Measurements from ENCODE around the gene SH2D3C.

The SH2D3C gene

DNA sequence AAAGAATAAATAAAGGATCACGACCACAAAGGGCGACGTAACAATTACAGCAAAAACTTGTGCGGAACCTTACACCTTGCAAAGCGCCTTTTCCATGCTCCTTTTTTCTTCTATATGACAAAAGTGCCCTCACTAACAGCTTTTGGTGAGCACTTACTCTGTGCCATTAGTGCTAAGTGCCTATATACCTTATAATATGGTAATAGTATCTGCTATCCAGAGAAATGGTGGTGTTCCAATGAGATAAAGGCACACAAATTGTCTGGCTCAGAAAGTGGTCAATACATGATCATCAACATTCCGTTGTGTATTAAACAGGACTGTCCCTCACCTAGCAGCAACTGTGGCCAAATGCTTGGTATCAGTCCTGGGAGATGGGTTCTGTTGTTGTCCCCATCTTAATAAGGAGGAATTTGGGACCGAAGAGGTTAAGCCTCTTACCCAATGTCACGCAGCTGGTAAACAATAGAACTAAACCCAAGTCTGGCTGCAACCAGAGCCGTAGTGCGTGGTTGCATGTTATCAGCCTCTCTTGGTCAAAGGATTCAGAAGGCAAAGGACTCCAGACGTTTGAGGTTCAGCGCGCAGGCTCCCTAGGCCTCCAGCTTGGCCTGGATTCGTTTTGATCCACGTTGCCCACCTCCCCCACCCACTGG, 42.8 kb downstream of the SH2D3C start:
- DNase-seq: no peak

DNA sequence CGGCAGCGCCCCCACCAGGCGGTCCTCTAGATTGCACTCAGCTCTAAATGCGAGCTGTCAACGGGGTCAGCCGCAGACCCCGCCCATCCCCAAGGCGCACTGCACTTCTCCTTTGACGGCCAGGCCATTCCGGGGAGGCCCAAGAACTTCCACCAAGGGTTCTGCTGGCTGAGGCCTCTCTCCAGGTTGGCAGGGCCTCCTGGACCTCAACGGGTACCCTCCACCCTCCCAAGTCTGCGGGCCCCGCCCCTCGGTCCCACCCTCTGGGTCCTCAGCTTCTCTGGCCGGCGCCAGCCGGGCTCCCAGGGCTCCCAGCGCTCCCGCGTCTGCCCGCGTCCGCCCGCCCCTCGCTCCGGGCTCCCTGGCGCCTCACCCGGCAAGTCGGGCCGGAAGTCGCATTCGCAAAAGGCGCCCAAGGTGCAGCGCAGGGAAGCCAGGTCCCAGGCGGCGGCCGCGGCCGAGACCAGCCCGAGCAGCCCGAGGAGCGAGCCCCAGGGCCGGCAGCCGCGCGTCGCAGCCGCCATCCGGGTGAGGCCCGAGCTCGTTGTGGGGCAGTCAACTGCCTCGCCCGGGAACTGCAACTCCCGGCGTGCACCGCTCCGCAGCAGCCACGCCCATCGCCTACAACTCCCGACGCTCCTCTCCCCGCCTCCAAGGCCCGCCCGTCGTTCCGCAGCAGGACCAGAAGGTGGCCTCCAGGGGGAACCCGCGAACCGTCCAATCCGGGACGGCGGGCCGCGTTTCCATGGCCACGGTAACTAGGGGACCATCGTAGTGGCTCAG, 43.5 kb downstream of the SH2D3C start, which contains the start of gene TOR2A:
Gene TOR2A, minus strand, starts transcription at position 548 of the 783 bp plus-strand sequence. Its CDS starts 24 bp downstream, at position 524.
- DNase-seq: peak; percentile 93

DNA sequence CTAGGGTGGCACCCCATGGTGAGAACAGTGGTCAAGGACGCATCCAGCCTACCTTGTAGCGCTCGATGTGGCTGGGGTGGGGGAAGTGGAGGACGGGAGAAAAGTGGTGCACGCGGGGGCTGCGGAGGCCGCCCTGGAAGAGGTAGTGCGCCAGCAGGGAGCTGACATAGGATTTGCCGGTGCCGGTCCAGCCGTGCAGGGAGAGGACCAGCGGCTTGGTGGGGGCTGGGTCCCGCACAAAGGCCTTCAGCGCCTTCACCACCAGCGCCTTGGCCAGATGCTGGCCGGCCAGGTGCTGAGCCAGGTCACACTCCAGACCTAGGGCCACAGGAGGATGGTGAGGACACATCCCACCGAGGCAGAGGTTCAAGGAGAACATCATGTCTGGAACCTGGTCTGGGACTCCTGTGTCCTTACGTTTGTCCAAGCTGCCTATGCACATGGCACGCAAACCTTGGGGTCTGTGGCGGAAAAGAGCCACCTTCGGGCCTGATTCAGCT, 44.2 kb downstream of the SH2D3C start:
- no peak for DNase-seq

DNA sequence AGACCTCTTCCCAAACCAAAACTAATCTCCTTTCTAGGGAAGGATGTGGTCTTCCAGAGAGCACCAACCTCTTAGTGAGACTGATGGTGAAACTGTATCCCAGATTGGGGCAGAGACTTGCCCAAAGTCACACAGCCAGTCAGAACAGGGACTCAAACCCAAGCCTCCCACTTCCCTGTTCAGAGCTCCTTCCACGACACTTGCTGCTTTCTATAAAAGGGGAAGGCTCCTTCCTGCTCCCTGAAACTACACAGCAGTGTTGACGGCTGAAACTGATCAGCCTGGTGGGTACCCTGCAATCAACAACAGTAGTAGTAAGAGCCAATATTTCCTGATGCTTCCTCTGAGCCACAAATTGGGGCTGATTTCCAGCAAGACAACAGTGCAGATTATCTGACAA, 44.9 kb downstream of the SH2D3C start:
- no peak for DNase-seq

DNA sequence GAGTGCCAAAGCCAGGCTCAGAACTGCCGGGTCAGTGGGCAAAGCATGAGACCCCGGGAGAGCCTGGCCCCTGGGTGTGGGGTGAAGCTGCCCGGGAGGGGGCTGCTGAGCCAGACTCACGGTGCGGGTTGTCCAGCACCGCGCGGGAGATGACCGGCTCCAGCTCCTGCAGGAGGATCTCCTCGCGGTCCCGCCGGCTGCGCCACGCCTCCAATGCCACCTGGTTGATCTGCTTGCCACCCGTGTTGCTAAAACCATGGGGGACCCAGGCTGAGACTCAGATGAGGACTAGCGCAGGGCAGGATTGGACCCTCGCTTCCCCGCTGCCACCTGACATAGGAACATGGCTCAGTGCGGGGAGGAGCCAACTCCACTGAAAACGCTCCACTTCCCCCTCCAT, 46.0 kb downstream of the SH2D3C start:
- DNase-seq: no peak

DNA sequence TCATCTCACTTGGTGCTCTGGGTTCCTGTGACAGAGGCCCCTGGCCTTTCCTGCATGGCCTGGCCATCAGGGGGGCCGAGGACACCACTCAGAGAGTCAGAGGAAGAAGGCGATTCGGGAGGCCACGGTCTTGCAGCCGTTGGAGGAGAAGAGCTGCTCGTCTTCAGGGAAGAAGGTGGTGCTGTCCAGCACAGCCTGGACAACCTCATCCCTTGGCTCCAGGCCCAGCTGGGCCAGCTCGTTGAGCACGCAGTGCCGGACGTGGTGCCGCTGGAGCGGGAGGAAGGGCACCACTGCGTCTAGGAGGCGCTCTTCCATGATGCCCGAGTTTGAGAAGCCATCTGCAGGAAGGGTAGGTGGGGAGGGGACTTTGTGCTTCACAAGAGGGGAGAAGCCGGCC, 46.5 kb downstream of the SH2D3C start:
- no peak for DNase-seq

DNA sequence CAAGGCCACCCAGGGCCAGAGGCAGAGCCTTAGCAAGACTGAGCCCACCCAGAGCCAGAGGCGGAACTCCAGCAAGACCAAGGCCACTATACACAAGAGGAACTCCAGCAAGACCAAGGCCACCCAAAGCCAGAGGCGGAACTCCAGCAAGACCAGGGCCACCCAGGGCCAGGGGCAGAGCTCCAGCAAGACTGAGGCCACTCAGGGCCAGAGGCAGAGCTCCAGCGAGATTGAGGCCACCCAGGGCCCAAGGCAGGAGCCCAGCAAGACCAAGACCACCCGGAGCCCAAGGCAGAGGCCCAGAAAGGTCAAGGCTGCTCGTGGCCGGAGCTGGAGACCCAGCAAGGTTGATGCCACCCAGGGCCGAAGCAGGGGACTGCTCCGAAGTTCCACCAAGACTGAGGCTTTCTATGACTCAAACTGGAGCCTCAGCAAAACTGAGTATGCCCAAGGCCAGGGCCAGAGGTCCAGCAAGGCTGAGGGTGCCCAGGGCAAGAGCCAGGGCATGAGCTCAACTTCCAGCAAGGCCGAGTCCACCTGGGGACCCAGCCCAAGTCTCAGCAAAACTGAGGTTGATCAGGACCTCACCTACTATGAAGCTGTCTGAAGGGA, 47.6 kb downstream of the SH2D3C start:
- DNase-seq: no peak

DNA sequence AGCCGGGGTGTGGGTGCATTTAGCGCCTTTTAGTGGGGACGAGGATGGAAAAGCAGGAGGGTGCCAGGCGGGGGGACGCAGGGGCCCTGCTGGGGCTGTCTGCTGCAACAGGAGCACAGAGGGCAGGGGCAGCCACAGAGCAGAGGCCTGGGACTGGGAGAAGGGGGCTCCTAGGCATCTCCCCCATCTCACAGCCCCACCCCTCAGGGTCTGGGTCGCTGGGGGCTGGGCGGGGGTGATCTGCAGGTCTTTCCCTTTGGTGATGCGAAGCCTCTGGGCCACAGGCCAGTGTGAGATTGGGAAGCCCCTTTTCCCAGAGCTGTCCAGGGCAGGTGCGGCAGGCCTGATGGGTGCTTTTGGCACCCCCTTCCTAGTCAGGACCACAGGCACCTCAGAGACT, 48.2 kb downstream of the SH2D3C start:
- DNase-seq: no peak

DNA sequence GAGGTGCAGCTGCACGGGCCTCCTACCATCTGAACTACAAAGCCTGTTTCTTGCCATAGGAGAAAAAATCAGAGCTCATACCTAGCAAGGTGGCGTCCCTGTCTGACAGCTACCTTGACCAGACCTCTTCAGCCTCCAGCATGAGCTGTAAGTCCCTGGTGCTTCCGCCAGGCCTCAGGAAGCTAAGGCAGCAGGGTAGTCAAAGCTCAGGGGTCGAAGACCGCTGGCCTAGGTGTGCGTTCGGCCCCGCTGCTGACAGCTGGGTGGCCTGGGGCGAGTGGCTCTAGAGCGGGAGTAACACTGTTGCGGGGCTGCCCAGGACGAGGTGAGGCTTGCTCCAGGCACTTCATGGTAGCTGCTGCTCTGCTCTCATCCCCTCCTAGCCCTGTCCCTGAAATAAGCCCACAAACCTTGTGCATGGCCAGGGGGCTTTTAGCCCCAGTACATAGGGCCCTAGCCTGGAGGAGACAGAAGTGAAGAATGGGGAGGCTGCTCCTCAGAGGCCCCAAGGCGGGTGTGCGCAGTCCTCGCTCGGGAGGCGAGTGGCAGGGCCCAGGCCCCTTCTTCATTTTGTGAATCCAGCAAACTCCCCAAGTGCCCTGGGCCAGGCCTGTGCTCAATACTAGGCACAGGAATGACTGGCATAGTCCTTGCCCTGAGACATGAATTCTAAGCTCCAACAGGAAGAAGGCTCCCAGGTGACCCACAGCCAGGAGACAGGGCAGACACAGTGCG, 48.8 kb downstream of the SH2D3C start:
- DNase-seq: no peak

DNA sequence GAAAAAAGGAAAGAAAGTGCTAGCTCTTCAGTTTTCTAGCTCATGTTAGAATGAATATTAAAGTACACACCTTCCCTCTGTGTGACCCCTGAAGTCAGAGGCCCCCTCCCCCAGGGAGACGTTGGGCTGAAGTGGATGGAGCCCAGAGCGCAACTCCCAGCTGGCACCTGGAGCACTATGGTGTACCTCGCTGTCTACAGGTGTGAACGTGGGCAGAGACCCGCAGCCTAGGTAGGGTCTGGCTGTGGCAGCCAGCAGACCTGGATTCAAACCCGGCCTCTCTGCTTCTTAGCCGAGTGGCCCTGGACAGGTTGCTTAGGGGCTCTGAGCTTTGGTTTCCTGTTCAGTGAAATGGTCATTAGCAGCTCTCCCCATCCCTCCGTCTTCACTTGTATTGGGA, 49.7 kb downstream of the SH2D3C start:
- no peak for DNase-seq

DNA sequence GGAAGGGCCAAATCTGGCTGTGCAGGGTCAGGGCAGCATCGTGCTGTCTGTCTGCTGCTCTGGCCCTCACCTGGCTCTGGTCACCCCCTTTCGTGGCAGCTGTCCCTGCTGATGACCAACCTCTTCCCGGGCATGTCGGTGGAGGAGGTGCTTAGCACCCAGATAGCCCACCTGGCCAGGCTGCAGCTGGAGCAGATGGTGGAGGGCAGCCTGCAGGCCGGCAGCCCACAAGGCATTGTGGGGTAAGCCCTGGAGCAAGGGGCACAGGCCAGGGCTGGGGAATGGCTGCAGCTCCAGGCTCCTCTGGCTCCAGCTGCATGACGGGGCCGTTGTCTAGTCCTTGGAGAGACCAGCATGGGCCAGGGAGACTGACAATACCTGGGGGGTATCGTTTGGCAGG, 51.6 kb downstream of the SH2D3C start:
- DNase-seq: no peak

DNA sequence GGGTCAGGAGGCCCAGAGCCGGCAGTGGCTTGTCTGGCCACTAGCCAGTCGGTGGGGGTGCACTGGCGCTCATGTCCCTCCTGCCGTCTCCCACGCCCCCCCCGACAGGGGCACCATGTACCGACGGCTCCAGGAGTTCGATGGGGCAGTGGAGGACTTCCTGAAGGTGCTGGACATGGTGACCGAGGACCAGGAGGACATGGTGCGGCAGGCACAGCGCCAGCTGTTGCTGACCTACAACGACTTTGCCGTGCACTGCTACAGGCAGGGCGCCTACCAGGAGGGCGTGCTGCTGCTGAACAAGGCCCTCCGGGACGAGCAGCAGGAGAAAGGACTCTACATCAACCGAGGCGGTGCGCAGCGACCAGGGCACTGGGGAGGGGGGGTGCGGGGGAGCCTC, 54.5 kb downstream of the SH2D3C start:
- no peak for DNase-seq

DNA sequence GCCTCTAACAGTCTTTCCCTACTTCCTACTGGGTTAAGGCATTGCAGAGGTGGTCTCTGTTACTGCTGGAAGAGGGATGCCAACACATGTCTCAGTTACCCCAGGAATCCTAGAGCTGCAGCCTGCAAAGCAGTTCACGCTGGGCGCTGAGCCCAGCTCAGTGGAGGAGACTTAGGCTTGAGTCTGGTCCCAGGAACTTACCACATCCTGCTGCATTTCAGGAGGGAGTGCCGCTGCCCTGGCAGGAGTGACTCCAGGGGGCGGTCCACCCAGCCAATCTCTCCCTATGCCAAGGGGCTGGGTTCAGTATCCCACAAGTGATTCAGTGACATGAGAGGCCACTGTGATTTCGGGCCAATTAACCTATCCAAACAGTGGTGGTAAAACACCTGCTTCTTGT, 55.0 kb downstream of the SH2D3C start:
- peak; percentile 60 for DNase-seq

DNA sequence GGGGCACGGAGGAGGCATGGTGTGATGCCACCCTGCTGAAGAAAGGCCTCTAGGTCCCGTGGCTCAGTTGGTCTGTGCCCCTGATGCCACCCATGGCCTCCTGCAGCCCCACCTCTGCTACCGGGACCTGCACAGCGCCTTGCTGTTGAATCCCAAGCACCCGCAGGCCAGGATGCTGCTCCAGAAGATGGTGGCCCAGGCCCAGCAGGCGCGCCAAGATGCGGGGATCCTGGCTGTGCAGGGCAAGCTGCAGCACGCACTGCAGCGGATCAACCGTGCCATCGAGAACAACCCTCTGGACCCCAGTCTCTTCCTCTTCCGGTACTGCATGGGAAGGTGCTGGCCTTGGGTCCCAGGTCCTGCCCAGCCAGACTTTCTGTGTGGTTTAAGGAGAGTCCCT, 55.5 kb downstream of the SH2D3C start:
- DNase-seq: no peak

DNA sequence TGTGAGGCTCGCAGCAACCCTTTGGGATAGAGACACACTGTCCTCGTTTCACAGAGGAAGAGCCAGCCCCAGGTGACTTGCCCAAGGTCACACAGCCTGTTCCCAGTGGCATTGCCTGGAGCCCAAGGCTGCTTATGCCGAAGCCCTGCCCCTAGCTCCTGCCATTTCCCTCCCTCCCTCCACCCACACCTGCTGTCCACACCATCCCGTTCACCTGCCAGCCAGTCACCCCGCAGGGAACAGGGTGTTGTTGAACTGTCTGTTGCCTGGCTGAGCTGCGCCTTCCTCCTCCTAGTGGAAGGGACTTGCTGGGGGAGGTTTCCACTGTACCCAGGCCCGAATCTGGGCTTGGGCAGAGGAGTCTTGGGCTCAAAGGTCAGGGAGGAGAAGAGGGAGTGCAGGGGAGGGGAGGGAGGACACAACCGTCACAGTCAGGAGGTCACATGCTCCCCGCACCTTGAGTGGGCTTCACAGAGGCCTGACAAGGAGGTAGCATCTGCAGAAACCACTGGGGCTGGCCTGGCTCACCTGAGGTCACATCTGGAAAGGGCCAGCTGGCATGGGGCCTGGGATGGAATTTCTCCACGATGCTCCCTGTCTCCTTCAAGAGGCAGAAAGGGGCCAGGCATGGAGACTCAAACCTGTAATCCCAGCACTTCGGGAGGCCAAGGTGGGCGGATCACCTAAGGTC, 56.3 kb downstream of the SH2D3C start:
- DNase-seq: no peak

DNA sequence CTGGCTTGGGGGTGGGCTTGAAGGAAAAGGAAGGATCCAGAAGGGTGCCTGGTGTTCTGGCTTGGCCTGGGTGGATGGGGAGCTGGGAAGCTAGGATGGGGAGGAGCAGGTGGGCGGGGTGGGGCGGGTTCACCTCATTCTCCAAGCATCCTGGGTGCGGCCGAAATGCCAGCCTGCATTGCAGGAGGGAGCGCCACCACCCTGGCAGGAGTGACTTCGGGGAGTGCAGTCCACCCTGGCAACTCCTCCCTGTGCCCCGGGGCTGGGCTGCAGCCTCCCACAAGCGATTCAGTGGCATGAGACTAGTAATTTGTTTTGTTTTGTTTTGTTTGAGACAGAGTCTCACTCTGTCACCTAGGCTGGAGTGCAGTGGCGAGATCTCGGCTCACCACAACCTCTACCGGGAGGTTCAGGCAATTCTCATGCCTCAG, 57.1 kb downstream of the SH2D3C start:
- peak; percentile 81 for DNase-seq

DNA sequence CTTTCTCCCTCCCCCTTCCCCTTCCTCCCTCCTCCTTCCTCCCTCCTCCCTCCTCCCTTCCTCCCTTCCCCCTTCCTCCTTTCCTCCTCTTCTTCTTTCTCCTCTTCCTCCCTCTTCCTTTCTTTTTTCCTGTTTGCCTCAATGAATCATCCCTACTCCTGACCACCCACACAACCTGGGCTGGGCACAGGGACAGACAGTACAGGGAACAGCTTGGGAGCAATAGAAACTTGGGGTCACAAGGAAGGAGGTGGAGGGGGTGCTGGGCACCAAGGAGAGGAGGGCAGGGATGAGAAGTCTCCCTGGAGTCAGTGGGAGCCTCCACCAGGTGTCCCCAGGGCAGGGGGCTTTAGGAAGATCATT, 57.6 kb downstream of the SH2D3C start:
- no peak for DNase-seq

DNA sequence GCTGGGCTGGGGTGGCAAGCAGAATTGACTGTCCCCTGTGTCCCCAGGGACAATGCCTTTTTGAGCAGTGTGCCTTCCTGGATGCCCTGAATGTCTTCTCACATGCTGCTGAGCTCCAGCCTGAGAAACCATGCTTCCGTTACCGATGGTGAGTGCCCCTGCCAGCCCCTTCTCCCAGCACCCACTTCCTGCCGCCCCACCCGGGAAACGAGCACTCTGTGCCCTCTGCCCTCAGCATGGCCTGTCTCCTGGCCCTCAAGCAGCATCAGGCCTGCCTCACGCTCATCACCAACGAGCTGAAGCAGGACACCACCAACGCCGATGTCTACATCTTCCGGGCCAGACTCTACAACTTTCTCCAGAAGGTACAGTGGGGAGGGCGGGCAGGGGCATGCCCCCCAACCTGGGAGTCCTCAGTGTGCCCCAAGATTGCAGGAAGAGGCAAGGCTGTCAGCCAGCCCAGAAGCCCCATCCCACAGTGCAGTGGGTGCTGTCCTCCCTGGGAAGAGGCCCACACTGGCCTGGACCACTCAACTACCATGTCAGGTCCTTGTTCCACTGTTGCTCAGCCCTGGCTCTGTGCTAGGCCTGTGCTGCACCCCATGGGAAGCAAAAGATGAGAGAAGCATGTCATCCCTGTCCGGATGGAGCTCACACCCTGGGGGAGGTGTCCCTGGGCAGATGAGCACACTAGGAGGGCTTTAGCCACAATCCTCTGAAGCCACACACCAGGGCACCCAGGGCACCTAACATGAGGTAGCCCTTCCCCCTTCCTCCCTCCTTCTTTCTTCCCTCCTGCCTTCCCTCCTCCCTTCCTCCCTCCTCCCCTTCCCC, 58.2 kb downstream of the SH2D3C start:
- DNase-seq: no peak

DNA sequence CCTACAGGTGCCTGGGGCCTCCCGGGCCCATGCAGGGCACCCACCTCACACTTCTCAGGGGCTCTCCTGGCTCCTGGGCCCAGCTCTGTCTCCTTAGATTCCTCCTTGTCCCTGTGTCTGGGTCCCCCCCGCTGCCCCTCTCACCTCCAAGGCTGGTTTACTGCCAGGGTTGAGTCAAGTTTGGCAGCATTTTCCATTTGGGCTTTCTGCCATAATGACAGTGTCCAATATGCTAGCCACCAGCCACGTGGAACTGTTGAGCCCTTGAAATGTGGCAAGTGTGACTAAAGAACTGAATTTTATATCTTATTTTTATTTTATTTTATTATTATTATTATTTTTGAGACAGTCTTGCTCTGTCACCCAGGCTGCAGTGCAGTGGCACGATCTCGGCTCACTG, 60.7 kb downstream of the SH2D3C start:
- no peak for DNase-seq

DNA sequence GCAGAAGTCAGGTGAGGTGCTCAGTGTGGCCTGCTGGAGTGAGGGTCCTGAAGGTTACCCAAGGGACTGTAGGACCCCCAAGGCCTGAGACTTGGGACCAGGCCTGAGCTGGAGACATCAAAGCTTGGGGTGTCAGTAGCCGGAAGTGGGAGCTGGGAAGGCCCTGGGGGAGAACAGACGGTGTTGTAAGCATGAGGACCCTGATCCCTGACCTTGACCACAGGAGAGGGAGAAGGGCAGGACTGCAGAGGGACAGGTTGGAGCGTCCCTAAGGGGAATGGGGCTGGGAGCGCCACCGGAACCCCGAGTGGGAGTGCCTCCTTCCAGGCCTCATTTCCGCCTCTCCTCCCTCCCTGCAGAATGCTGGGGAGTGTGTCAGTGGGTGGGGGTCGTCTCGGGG, 62.1 kb downstream of the SH2D3C start:
- no peak for DNase-seq

DNA sequence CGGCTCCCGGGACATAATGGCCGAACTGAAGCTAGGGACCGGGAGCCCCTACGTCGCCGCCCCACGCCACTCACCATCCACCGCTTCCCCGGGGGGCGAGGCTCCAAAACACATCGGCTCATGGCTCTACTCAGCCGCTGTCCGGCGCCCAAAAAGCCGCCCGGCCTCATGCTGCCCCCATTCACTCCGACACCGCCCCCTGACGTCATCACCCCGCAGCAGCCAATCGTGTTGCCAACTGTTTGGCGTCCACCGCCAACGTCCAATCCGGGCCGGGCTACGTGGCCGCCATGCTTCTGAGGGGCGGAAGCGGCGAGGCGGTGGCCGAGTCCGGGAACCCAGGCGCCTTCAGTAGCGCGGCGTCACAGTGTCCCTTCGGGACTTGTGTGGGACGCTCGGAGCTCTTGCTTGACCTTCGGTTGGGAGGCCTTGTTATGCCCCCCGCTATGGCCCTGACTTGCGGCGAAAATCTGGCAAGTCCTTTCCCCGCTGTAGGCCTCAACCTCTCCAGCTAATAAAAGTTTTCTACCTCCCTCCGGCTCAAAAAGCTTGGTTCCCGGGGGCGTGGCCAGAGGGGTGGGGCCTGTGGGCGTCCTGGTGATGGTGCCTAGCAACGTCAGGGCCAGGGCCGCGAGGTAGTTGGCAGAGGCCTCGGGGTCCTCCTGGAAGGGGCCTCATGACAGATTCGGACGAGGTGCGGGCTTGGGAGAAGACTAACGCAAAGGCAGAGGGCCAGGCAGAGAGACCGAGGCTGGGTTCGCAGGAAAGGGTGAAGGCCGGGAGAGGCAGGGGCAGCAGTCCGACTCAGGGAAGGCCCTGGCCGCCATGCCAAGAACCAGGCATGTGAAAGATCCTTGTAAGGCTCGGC, 62.8 kb downstream of the SH2D3C start, which contains the start of the genes PTRH1 and TTC16:
Gene PTRH1, minus strand, starts transcription at position 194 of the 868 bp plus-strand sequence. Its CDS starts 24 bp downstream, at position 170.
Gene TTC16, plus strand, starts transcription at position 610 of the 868 bp plus-strand sequence. Its CDS starts 67 bp downstream, at position 677.
- peak; percentile 98 for DNase-seq
